Prostate gland (tissue), 2 donors: ENCODE results near the gene CD101.

ENCODE experiments used
- CTCF ChIP-seq, 4 experiments: fragments of 200-600 bp in 2 of 4; fragments of 450-650 bp in 2 of 4; sonication (generic) in 2 of 4; IDR thresholded peaks; 1 replicate in 3 of 4; 2 replicates in 1 of 4; pipeline ENCODE4 v1.5.1; 2016 to 2019; ENCODE audit warnings: antibody characterized with exemption in 4 of 4, mild to moderate bottlenecking in 2 of 4, moderate library complexity in 2 of 4
- POLR2A ChIP-seq: fragments of 450-650 bp; IDR thresholded peaks from one replicate; pipeline ENCODE4 v1.6.1; 2016; ENCODE audit warnings: antibody characterized with exemption, mild to moderate bottlenecking

DNA sequence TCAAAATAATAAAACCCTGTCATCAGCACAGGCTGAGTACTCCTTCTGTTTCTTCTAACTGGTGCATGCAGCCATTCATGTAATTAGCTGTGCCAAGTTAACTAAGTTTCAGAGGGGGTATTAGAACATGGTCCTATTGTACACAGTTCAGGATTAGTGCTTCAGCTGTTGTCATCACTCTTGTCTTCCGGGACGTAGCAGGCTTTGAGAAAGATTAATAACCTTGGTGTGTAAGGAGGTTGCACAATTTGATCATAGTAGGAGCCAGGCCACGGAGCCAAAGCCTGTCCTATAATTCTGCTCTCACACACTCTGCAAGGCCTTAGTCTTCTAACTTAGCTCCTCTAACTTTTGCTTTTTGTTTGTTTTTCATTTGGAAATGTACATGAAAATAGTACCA lies 47.1 kb upstream of the CD101 start:
- TF ChIP-seq CTCF (IDR thresholded peaks at IDR 0.05): no peak
- TF ChIP-seq POLR2A: no peak
